Suprapubic skin (tissue), 4 donors: ENCODE results near the gene SEZ6L. TPM values are rescaled to one million over a fixed set of nuclear protein-coding genes. Genes with fewer than 3 reads are reported as not detected.

ENCODE experiments used
- DNase-seq, 2 donors: peaks; one replicate each; pipeline ENCODE4 v3.0.0-alpha.2; 2019; ENCODE audit warnings: low spot score in 2 of 2
- H3K27ac ChIP-seq: fragments of 200-600 bp; sonication (generic); one replicate; pipeline ENCODE4 v1.5.1; 2019
- H3K27me3 ChIP-seq: fragments of 200-600 bp; sonication (generic); one replicate; pipeline ENCODE4 v1.5.1; 2019
- H3K36me3 ChIP-seq: fragments of 200-600 bp; sonication (generic); one replicate; pipeline ENCODE4 v1.5.1; 2019
- H3K4me1 ChIP-seq: fragments of 200-600 bp; sonication (generic); one replicate; pipeline ENCODE4 v1.5.1; 2019
- H3K4me3 ChIP-seq: fragments of 200-600 bp; sonication (generic); one replicate; pipeline ENCODE4 v1.5.1; 2019; ENCODE audit warnings: mild to moderate bottlenecking
- H3K9me3 ChIP-seq: fragments of 200-600 bp; sonication (generic); one replicate; pipeline ENCODE4 v1.5.1; 2019
- CTCF ChIP-seq, 2 donors: fragments of 200-600 bp in 1 of 2; fragments of 450-650 bp in 1 of 2; sonication (generic) in 1 of 2; IDR thresholded peaks; one replicate each; pipeline ENCODE4 v1.5.1; 2016 to 2019; ENCODE audit warnings: antibody characterized with exemption in 2 of 2, mild to moderate bottlenecking in 1 of 2, moderate library complexity in 1 of 2
- EP300 ChIP-seq: sonication (generic); formaldehyde crosslinking; IDR thresholded peaks from one replicate; pipeline ENCODE4 v1.6.1; 2017; ENCODE audit warnings: antibody characterized with exemption
- POLR2A ChIP-seq, 2 donors: fragments of 450-650 bp; IDR thresholded peaks; one replicate each; pipeline ENCODE4 v1.6.1; 2017; ENCODE audit warnings: antibody characterized with exemption in 2 of 2, mild to moderate bottlenecking in 2 of 2, moderate library complexity in 2 of 2
- POLR2AphosphoS5 ChIP-seq, 3 donors: sonication (generic); formaldehyde crosslinking; IDR thresholded peaks; one replicate each; pipeline ENCODE4 v1.6.1; 2017; ENCODE audit warnings: antibody characterized with exemption in 3 of 3
- WGBS: methylation state at CpG from one replicate; pipeline ENCODE4 v1.1.5; 2018; 5-methylcytosine and 5-hydroxymethylcytosine counted together
- total RNA-seq, 4 donors: library from RNA; depleted of rRNA; stranded (reverse); fragments of >200 nt; gene quantifications; one replicate each; pipeline ENCODE4 v1.1.0, GENCODE V29; 2016

SEZ6L gene
- total RNA-seq, 4 donors from 2014 or later, result 0.24 to 2.2 (median 0.89) TPM

- H3K27me3 ChIP-seq, result peaks cover 19% of the 10 kb centered on the region
- DNase-seq, result no peak
- TF ChIP-seq POLR2A (IDR thresholded peaks at IDR 0.05) (no peak), CTCF (IDR thresholded peaks at IDR 0.05) (no peak), POLR2AphosphoS5 (IDR thresholded peaks at IDR 0.05) (no peak), EP300 (no peak)
- no peak overlapping the region for H3K4me3 ChIP-seq
- H3K36me3 ChIP-seq, result no peaks in the 10 kb centered on the region
- 72% methylated on average over 12 of the region's 13 CpGs for WGBS
- H3K9me3 ChIP-seq, result no peaks in the 10 kb centered on the region
- no peak overlapping the region for H3K27ac ChIP-seq
- no peaks in the 10 kb centered on the region for H3K4me1 ChIP-seq
Observed at GRCh38 chr22:26289611-26290101, 120.4 kb downstream of the SEZ6L start.

DNA sequence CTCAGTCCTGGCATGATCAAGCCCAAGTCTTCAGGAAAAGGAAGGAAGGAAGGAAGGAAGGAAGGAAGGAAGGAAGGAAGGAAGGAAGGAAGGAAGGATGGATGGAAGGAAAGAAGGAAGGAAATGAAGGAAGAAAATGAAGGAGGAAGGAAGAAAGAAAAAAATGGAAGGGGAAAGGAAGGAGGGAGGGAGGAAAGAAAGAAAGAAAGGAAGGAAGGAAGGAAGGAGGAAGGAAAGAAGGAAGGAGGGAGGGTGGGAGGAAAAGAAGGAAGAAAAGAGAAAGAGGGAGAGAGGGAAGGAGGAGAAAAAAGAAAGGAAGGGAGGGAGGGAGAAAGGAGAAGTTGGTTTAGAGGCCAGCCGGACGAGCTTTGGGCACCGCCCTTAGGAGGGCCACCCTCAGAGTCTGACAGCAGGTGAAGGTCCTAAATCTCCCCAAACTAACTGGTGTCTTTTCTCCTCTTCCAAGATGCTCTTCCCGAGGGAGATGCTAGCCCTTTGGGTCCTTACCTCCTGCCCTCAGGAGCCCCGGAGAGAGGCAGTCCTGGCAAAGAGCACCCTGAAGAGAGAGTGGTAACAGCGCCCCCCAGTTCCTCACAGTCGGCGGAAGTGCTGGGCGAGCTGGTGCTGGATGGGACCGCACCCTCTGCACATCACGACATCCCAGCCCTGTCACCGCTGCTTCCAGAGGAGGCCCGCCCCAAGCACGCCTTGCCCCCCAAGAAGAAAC lies 122.8 kb downstream of the SEZ6L start:
- Histone ChIP-seq H3K4me1 (no peaks in the 10 kb centered on the region), H3K9me3 (no peaks in the 10 kb centered on the region), H3K4me3 (no peak overlapping the region), H3K27ac (no peak overlapping the region), H3K27me3 (peaks cover 14% of the 10 kb centered on the region), H3K36me3 (no peaks in the 10 kb centered on the region)
- no peak for DNase-seq
- 58% methylated on average over 5 of the region's 14 CpGs for WGBS
- TF ChIP-seq EP300, result no peak
- TF ChIP-seq POLR2A (IDR thresholded peaks at IDR 0.05), result no peak
- TF ChIP-seq CTCF (IDR thresholded peaks at IDR 0.05), result no peak
- TF ChIP-seq POLR2AphosphoS5 (IDR thresholded peaks at IDR 0.05), result no peak

- Histone ChIP-seq H3K4me3 (no peak overlapping the region), H3K36me3 (no peaks in the 10 kb centered on the region), H3K4me1 (no peaks in the 10 kb centered on the region), H3K9me3 (no peaks in the 10 kb centered on the region), H3K27me3 (peaks cover 13% of the 10 kb centered on the region), H3K27ac (no peak overlapping the region)
- DNase-seq, result no peak
- WGBS, result 93% methylated on average over 11 of the region's 13 CpGs
- TF ChIP-seq POLR2AphosphoS5 (IDR thresholded peaks at IDR 0.05) (no peak), EP300 (no peak), POLR2A (IDR thresholded peaks at IDR 0.05) (no peak), CTCF (IDR thresholded peaks at IDR 0.05) (no peak)
Observed at GRCh38 chr22:26292667-26292995, 123.4 kb downstream of the SEZ6L start.

DNA sequence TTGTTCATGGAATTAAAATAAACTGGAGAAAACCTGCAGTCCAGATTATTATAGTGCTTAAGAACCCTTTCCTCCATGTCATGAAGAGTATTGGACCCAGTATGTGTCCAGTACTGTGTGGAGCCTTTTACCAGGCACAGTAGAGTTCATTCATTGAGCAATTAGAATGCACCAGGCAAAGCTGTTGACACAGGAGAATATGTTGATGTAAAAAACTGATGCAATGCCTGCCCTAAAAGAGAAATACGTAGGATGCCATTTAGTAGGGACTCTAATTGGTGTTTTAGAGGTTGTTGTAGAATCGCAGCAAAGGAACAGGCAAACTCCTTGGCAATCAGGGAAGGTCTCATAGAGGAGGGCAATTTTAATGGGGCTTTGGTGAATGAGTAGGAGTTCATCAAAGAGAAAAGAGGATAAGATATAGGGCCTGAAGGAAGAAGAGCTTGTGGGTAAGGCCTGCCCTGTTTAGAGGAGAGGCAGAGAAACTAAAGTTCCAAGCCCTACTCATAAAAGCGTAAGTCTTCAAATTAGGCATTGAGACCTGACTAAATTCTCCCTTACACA lies 126.4 kb downstream of the SEZ6L start:
- Histone ChIP-seq H3K36me3 (no peaks in the 10 kb centered on the region), H3K27ac (no peak overlapping the region), H3K27me3 (peaks cover 20% of the 10 kb centered on the region), H3K4me3 (no peak overlapping the region), H3K9me3 (no peaks in the 10 kb centered on the region), H3K4me1 (no peaks in the 10 kb centered on the region)
- WGBS, result 87% methylated on average over 3 of the region's 3 CpGs
- no peak for TF ChIP-seq POLR2A (IDR thresholded peaks at IDR 0.05)
- TF ChIP-seq CTCF (IDR thresholded peaks at IDR 0.05), result no peak
- no peak for TF ChIP-seq POLR2AphosphoS5 (IDR thresholded peaks at IDR 0.05)
- DNase-seq, result no peak

DNA sequence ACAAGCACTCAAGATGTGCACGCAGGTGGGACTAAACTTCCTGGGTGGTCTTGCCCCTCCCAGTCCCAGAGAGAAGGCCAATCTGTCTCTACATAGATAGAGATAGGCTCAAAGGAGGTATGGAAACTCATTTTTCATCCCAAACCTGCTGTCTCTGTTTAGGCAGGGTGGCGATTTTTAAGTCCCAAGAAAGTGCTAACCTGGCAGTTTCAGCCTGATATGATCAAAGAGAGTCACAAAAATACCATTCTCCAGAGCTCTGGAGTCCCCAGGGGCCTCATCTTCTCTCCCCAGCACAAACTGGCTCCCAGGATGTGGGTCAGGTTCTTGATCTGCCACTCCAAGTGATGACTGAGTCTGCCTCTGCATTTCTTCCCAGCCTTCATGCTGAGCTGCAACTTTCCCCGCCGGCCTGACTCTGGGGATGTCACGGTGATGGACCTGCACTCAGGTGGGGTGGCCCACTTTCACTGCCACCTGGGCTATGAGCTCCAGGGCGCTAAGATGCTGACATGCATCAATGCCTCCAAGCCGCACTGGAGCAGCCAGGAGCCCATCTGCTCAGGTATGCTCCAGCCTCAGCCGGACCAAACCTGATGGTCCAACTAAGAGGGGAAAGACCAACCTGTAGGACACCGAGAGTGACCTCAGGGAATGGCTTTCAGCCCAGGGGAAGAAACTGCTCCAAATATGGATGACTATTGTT lies 129.5 kb downstream of the SEZ6L start:
- Histone ChIP-seq H3K9me3 (no peaks in the 10 kb centered on the region), H3K4me3 (no peak overlapping the region), H3K36me3 (no peaks in the 10 kb centered on the region), H3K27me3 (peaks cover 34% of the 10 kb centered on the region), H3K27ac (no peak overlapping the region), H3K4me1 (no peaks in the 10 kb centered on the region)
- TF ChIP-seq POLR2A (IDR thresholded peaks at IDR 0.05) (no peak), CTCF (IDR thresholded peaks at IDR 0.05) (no peak)
- no peak for DNase-seq
- WGBS, result 80% methylated on average over 9 of the region's 9 CpGs
